NCI-H1930 (cell line): Measurements from ENCODE around the gene NDOR1.
A peak's percentile ranks its signal among the peaks of the same experiment; 100 is the strongest.
"Not testable (repeated sequence)": the region's sequence is repeated elsewhere in the genome, so short reads cannot be mapped to it uniquely, and the experiment has no call there.

ENCODE experiments used
- DNase-seq, 2 experiments: peaks; one replicate each; lab custom pipeline; 2025; lab: John Stamatoyannopoulos, UW

The NDOR1 gene

DNA sequence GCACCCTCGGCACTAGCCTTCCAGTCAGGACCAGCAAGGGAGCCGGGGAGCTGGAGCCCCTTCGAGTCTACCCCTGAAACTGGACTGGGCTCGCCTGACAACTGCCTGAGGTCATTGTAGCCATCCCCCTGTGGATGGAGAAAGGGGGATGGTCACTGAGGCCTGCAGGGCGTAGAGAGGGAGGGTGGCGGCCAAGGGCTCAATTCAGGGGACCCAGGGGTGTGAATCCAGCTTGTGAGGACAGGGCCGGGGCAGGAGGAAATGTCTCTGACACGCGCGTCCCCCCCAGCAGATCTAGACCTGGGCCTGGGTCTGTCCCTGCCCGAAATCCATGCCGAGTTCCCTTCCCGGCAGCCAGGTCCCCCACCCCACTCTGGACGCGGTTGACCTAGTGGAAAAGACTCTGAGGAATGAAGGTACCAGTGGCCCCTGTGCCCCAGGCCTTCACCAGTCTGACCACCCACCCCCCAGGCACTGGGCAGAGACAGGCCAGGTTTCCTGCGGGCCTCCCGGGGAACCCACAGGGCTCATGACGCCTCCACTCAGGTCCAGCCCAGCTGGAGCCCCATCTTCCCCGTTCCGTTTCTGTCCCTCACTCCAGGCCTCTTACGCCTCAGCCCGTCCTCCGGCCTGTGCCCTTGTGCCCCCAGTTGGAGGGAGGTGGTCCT lies 26.0 kb downstream of the NDOR1 start:
- DNase-seq: no peak

DNA sequence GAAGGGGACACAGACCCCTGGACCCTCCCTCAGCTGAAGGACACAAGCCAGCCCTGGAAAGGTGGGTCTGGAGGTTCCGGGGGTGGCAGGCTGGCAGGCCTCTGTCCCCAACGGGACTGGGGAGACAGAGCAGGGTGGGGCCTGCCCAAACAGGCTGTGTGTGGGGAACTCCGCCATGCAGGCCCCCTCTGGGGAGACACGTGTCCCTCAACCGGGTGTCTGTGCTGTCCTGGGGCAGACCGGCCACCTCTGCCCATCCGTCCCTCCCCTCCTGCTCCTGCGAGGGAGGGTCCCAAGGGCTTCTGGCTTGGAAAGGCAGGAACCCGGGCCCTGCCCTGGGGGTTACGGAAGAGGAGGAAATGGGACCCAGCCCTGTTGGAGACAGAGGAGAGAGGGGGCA lies 26.6 kb downstream of the NDOR1 start:
- DNase-seq: no peak

DNA sequence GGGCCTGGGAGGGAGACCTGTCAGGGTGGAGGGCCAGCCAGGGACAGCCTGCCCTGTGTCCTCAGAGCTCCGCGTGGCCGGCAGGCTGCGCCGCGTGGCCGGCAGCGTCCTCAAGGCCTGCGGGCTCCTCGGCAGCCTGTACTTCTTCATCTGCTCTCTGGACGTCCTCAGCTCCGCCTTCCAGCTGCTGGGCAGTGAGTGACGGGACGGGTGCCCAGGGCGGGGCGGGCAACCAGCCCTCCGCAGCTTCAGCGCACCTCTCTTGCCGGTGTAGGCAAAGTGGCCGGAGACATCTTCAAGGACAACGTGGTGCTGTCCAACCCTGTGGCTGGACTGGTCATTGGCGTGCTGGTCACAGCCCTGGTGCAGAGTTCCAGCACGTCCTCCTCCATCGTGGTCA lies 27.0 kb downstream of the NDOR1 start:
- DNase-seq: no peak

DNA sequence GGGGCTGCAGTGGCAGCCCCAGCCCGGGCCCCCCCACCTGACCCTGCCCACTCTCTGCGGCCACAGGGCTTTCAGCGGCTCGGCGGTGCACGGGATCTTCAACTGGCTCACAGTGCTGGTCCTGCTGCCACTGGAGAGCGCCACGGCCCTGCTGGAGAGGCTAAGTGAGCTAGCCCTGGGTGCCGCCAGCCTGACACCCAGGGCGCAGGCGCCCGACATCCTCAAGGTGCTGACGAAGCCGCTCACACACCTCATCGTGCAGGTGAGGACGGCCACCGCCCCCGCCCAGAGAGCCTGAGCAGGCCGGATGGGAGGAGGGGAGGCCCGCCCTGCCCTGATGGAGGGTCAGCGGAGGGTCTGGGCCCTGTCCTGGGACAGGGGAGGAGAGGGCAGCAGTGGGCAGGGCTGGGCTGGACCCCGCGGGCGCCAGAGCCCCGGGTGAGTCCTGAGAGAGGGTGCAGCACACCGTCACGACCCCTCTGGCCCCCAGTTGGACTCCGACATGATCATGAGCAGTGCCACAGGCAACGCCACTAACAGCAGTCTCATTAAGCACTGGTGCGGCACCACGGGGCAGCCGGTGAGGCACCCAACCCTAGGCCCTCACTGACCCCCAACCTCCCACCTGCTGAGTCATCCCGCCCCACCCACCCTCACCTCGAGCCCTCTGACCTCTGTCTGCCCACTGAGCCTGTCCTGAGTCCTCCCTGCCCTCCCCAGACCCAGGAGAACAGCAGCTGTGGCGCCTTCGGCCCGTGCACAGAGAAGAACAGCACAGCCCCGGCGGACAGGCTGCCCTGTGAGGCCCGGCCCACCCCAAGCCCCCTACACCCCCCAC lies 27.9 kb downstream of the NDOR1 start:
- no peak for DNase-seq

DNA sequence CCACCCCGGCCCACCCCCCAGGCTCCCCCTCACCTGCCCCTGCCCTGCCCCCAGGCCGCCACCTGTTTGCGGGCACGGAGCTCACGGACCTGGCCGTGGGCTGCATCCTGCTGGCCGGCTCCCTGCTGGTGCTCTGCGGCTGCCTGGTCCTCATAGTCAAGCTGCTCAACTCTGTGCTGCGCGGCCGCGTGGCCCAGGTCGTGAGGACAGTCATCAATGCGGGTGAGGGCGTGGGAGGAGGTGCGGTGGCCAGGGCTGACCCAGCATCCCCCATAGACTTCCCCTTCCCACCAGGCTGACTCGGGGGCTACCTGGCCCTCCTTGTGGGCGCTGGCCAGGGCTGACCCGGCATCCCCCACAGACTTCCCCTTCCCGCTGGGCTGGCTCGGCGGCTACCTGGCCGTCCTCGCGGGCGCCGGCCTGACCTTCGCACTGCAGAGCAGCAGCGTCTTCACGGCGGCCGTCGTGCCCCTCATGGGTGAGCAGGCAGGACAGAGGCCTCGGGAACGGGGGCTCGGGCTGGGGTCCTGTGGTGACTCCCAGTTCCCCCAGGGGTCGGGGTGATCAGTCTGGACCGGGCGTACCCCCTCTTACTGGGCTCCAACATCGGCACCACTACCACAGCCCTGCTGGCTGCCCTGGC lies 28.7 kb downstream of the NDOR1 start:
- no peak for DNase-seq

DNA sequence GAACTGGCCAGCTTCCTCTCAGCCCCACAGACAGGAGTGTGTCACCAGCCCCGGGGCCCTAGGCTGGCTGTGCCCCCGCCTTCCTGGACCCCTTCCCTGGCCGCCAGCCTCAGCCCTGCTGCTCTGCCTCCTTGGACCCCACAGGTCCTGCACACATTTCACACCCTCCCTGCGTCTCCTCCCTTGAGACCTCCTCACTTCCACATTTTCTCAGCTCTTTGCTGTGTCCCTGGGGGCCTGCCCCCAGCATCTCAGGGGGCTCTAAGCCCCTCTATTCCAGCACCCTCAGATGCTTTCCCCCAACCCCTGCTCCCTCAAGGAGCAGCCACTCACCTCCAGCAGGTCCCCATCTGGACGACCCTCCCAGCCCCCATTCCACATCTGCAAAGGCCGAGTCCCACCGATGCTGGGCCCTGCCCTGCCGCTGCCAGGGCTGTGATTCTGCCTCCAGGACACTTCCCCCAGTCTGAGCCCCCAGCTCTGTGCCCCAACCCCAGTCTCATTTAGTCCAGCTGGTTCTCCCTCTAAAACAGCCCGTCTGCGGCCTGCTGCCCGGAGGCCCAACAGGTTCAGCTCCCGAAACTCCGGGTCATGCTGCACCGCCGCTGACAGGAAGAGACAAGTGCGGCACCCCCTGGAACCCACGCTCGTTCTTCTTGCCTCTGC lies 29.4 kb downstream of the NDOR1 start:
- DNase-seq: no peak

DNA sequence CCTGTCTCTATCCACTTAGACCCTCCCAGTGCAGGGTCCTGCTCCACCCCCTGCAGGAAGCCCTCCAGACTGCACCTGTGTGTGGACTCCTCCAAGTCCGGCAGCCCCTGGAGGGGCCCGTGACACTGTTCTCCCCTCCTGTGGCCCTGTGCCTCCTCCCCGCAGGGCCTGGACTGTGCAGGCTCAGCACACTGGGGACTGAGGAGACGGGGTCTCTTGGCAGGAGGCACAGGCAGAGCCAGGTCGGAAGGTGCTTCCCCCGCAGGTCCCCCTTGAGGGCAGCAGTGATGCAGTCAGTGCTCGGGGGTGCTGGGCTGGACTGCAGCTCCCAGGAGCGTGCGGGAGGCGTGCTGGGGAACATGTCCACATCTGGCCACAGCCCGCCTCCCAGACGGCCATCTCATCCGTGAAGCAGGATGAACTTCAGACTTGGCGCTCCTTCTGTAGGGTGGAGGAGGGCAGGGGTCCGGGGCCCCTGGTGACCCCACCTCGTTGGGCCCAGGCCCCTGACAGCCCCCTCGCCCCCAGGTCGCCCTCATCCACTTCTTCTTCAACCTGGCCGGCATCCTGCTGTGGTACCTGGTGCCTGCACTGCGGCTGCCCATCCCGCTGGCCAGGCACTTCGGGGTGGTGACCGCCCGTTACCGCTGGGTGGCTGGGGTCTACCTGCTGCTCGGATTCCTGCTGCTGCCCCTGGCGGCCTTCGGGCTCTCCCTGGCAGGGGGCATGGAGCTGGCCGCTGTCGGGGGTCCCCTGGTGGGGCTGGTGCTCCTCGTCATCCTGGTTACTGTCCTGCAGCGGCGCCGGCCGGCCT lies 30.1 kb downstream of the NDOR1 start:
- no peak for DNase-seq

DNA sequence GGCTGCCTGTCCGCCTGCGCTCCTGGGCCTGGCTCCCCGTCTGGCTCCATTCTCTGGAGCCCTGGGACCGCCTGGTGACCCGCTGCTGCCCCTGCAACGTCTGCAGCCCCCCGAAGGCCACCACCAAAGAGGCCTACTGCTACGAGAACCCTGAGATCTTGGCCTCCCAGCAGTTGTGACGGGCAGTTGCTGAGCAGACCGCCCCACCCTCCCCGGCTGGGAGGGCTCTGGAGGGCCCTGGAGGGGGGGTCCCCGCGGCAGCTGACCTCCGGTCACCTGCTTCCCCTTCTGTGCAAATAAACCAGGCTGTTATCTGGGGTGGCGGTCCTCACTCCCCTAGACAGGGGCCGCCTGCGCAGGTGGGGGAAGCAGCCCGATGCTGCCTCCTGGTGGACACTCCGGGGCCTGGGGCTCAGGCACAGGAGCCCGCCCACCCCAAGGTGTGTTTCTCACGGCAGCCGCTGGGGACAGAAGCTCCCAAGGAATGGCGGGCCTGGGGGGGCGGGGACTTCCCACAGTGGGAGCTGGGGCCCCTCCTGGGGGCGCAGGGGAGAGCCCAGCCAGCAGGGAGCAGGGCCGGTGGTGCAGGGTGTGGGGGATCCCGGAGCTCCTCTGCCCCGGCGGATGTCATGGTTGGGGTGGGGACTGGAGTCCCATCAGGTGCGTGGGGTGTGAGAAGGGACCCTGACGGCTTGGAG lies 30.9 kb downstream of the NDOR1 start:
- DNase-seq: peak; percentile 82 to 91

DNA sequence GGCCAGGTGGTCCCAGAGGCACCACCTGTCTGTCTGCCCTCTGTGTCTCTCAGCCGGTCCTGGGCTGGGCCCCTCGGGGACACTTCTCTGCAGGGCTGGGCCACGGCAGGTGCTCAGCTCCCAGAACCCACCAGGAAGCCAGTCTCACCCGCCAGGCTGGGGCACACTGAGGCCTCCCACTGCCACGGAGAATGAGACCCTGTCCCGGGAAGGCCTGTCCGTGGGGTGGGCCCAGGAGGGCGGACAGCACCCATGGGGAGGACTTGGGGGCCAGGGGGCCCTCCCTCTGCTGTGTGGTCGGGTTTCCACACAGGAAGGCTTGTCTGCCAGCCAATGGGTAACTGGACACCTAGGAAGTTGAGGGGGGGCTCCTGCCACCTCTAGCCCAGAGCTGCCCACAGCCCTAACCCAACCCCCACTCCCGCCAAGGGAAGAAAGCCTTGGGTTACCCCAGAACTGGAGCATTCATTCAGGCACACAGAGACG lies 31.5 kb downstream of the NDOR1 start:
- DNase-seq: no peak

DNA sequence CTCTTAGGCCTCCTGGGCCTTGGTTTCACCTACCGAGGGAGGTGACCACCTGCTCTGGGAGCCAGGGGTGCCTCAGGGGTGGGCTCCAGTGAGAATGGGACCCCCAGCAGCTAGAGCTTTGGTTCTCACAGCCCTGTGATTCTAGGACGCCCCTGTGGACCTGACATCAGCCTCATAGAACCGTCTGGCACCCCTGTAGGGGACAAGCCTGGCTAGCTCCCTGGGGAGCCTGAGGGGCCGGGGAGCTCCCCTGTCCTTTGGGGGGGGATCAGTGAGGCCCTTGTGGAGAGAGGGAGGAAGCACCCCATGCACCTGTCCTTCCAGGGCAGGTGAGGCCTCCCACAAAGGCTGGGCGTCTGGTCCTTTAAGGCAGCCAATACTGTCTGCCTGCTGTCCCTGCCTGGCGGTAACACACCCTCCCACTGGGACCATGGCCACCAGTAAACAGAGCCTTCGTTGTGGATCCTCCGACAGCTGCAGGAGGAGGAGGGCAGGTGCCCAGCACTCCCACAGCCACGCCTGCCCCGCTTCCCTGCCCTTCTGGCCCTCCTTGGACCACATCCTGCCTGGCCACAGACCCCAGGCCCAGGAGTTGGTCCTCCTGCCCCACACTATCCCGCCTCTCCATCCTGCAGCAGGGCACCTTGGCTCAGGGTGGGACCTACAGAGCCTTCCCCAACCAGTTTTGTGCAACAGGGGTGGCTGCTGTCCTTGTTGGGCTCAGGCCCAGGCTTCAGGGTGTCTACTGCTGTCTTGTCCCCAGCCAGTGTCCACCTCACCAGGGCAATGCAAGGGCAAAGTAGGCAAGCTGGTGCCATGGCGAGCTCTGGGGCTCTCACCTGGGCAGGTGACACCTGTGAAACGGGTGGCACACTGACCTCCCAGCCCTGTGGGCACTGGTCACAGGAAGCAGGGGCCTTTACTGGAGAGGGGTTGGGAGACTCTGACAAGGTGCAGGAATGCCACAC lies 32.5 kb downstream of the NDOR1 start:
- DNase-seq: peak; percentile 30 to 31

DNA sequence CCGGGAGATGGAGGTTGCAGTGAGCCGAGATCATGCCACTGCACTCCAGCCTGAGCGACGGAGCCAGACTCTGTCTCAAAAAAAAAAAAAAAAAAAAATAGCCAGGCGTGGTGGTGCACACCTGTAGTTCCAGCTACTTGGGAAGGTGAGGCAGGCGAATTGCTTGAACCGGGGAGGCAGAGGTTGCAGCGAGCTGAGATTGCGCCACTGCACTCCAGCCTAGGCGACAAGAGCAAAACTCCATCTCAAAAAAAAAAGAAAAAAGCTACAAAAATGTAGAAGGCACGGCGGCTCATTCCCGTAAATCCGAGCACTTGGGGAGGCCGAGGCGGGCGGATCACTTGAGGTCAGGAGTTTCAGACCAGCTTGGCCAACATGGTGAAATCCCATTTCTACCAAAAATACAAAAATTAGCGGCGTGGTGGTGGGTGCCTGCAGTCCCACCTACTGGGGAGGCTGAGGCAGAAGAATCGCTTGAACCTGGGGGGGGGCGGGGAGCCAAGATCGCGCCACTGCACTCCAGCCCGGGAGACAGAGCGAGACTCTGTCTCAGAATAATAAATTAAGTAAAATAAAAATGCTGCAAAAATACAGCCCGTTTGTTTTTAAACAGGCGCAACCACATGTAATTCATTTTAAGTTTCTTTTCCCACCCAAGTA lies 34.2 kb downstream of the NDOR1 start:
- not testable (repeated sequence) for DNase-seq

DNA sequence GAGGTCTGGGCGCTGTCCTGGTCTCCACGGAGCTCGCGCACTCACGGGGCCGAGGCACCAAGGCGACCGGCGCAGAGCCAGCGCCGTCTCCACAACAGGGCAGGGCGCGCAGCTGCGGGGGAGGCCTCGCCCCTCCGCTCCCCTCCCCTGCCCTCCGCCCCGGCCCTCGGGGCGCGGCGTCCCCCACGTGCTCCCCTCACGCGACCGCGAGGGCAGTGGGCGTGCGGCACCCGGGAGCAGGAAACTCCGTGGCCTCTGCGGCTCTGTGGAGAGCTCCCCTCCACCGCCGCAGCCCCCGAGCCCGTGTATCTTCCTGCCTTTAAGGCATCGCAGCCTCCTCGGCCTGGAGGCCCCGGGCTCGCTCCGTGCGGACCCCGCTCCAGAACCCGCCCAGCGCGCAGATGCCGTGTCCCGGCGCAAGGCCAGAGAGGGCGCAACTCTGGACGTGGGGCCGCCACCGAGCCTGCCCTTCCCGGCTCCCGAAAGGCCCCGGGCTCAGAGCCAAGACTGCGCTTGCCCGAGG lies 34.9 kb downstream of the NDOR1 start:
- DNase-seq: peak; percentile 66 to 71

DNA sequence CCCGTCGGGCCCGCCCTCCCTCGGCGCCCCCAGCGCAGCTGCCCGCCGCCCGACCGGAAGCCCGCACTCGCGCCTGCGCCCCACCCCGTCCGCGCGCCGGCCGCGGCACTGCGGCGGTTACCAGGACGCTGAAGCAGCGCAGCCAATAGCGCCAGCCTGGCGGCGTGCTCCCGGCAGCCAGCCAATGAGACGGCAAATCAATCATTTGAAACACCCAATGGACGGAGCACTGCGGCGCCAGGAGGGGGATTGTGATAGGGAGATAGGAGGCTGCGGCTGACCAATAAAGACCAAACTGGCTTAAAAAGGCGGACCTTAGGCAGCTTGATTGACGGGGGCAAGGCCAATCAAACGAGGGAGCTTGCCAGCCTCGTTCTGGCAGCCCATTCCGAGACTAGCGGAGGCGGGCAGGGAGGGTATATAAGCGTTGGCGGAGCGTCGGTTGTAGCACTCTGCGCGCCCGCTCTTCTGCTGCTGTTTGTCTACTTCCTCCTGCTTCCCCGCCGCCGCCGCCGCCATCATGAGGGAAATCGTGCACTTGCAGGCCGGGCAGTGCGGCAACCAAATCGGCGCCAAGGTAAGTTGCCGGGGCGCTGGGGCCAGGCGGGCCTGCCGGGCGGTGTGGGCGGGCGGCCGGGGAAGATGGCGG lies 35.5 kb downstream of the NDOR1 start, which contains the start of gene TUBB4B:
Gene TUBB4B, plus strand, starts transcription at position 447 of the 649 bp plus-strand sequence. Its CDS starts 74 bp downstream, at position 521.
- peak; percentile 98 to 99 for DNase-seq

DNA sequence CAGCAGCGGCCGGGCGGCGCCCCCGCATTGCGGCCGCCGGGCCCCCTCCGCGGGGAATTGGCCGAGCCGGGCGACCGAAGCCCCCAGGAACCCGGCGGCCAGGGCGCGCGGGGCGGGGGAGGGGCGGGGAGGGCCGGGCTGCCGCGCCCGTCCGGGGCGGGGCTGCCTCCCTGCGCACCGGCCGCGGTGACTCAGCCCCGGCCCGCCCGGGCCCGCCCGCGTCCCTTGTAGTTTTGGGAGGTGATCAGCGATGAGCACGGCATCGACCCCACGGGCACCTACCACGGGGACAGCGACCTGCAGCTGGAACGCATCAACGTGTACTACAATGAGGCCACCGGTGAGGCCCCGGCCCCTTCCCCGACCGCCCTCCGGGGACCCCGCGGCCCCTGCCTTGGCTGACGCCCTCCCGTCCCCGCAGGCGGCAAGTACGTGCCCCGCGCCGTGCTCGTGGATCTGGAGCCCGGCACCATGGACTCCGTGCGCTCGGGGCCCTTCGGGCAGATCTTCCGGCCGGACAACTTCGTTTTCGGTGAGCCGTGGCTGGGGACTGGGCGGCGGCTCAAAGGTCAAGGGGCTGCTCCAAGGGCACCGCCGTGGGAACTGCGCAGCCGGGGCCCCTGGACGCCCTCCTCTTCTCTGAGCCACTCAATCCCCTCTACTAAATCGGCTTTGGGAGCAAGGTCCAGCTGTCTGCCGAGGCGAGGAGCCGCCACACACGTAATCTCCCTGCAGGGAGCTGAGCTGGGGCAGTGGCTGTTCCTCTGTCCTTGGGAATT lies 36.2 kb downstream of the NDOR1 start:
- no peak for DNase-seq

DNA sequence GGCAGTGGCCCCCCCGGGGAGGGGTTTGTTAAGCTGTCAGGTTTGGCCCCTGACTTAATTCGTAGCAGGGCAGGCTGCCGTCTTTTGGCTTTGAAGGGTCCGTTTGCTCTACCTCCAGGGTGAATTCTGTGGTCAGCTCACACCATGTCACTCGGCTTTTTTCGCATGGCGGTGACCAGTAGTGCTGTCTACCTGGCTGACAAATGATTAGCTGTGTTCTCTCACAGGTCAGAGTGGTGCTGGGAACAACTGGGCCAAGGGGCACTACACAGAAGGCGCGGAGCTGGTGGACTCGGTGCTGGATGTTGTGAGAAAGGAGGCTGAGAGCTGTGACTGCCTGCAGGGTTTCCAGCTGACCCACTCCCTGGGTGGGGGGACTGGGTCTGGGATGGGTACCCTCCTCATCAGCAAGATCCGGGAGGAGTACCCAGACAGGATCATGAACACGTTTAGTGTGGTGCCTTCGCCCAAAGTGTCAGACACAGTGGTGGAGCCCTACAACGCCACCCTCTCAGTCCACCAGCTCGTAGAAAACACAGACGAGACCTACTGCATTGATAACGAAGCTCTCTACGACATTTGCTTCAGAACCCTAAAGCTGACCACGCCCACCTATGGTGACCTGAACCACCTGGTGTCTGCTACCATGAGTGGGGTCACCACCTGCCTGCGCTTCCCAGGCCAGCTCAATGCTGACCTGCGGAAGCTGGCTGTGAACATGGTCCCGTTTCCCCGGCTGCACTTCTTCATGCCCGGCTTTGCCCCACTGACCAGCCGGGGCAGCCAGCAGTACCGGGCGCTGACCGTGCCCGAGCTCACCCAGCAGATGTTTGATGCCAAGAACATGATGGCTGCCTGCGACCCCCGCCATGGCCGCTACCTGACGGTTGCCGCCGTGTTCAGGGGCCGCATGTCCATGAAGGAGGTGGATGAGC lies 37.0 kb downstream of the NDOR1 start:
- no peak for DNase-seq

DNA sequence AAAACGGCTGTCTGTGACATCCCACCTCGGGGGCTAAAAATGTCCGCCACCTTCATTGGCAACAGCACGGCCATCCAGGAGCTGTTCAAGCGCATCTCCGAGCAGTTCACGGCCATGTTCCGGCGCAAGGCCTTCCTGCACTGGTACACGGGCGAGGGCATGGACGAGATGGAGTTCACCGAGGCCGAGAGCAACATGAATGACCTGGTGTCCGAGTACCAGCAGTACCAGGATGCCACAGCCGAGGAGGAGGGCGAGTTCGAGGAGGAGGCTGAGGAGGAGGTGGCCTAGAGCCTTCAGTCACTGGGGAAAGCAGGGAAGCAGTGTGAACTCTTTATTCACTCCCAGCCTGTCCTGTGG lies 37.7 kb downstream of the NDOR1 start:
- not testable (repeated sequence) for DNase-seq
